NT2/D1 (cell line): ENCODE measurements around the gene ARHGEF11.

Source experiments
- SUZ12 ChIP-seq: IDR thresholded peaks from 2 replicates; pipeline ENCODE4 v1.6.1; 2011; ENCODE audit not compliant: insufficient read length, insufficient read depth; ENCODE audit errors: extremely low read depth
- YY1 ChIP-seq: IDR thresholded peaks from 2 replicates; pipeline ENCODE4 v1.6.1; 2011; ENCODE audit not compliant: insufficient read length, insufficient read depth
- ZNF274 ChIP-seq: IDR thresholded peaks from 2 replicates; pipeline ENCODE4 v1.6.1; 2011; ENCODE audit warnings: mild to moderate bottlenecking, low read depth, low read length

GRCh38 chr1:157073944-157074685, 28.6 kb upstream of the ARHGEF11 start:
- TF ChIP-seq ZNF274 (no peak), YY1 (no peak), SUZ12 (no peak)
